Keratinocyte (primary cell): ENCODE results near the gene LENG1. TPM values are rescaled to one million over a fixed set of nuclear protein-coding genes. Genes with fewer than 3 reads are reported as not detected.

Experiments used
- DNase-seq: peaks from one replicate; pipeline ENCODE4 v3.0.0-alpha.2; 2011; ENCODE audit warnings: low read depth, missing footprints, low spot score
- FAIRE-seq: peaks from 2 replicates; lab custom pipeline; 2011; peaks lifted over from hg19 to GRCh38; lab: Jason Lieb, UNC
- H2AFZ ChIP-seq: 2 replicates; pipeline ENCODE4 v1.6.0; 2012; ENCODE audit warnings: low read length, control low read depth, inconsistent platforms; ENCODE audit not compliant: control insufficient read depth
- H3K27ac ChIP-seq: 2 replicates; pipeline ENCODE4 v1.5.1; 2011; ENCODE audit warnings: low read length; ENCODE audit not compliant: control insufficient read depth, insufficient read depth
- H3K27me3 ChIP-seq: 3 replicates; pipeline ENCODE4 v1.6.0; 2011; ENCODE audit warnings: low read length; ENCODE audit not compliant: control insufficient read depth, insufficient read depth; ENCODE audit errors: extremely low read depth
- H3K36me3 ChIP-seq, 2 experiments: 2 replicates in 1 of 2; 3 replicates in 1 of 2; pipeline ENCODE4 v1.5.1; 2011; ENCODE audit warnings: low read length in 2 of 2, mild to moderate bottlenecking in 1 of 2; ENCODE audit not compliant: control insufficient read depth in 2 of 2, insufficient read depth in 2 of 2; ENCODE audit errors: extremely low read depth in 1 of 2
- H3K4me1 ChIP-seq: 3 replicates; pipeline ENCODE4 v1.5.1; 2011; ENCODE audit warnings: low read length; ENCODE audit not compliant: control insufficient read depth, insufficient read depth; ENCODE audit errors: extremely low read depth
- H3K4me2 ChIP-seq: 3 replicates; pipeline ENCODE4 v1.6.0; 2011; ENCODE audit warnings: low read depth, low read length; ENCODE audit not compliant: control insufficient read depth, insufficient read depth; ENCODE audit errors: extremely low read depth
- H3K4me3 ChIP-seq, 3 experiments: fragments of 200-600 bp in 1 of 3; sonication (generic) in 1 of 3; 2 replicates in 2 of 3; 3 replicates in 1 of 3; pipeline ENCODE4 v1.5.1; 2011 to 2016; ENCODE audit warnings: low read length in 3 of 3, mild to moderate bottlenecking in 3 of 3, control low read depth in 2 of 3, inconsistent platforms in 1 of 3, low read depth in 1 of 3, mixed read lengths in 1 of 3, mixed run types in 1 of 3, moderate library complexity in 1 of 3; ENCODE audit not compliant: control insufficient read depth in 2 of 3, insufficient read depth in 2 of 3; ENCODE audit errors: extremely low read depth in 1 of 3
- H3K79me2 ChIP-seq: 2 replicates; pipeline ENCODE4 v1.6.0; 2012; ENCODE audit warnings: low read length; ENCODE audit not compliant: control insufficient read depth, insufficient read depth
- H3K9ac ChIP-seq: 3 replicates; pipeline ENCODE4 v1.6.0; 2011; ENCODE audit warnings: low read length; ENCODE audit not compliant: control insufficient read depth, insufficient read depth; ENCODE audit errors: extremely low read depth
- H3K9me1 ChIP-seq: 3 replicates; pipeline ENCODE4 v1.6.0; 2011; ENCODE audit warnings: low read length; ENCODE audit not compliant: control insufficient read depth, insufficient read depth; ENCODE audit errors: extremely low read depth
- H3K9me3 ChIP-seq: 2 replicates; pipeline ENCODE4 v1.5.1; 2012; ENCODE audit warnings: low read depth, low read length; ENCODE audit not compliant: control insufficient read depth
- H4K20me1 ChIP-seq: 3 replicates; pipeline ENCODE4 v1.6.0; 2011; ENCODE audit warnings: low read length; ENCODE audit not compliant: control insufficient read depth, insufficient read depth; ENCODE audit errors: extremely low read depth
- CTCF ChIP-seq, 3 experiments: IDR thresholded peaks in 1 of 3; conservative IDR thresholded peaks in 1 of 3; optimal IDR thresholded peaks in 1 of 3; 2 replicates in 2 of 3; 3 replicates in 1 of 3; pipeline versions ENCODE3 to v1.5.1; 2011; ENCODE audit warnings: low read length in 3 of 3, mild to moderate bottlenecking in 3 of 3, moderate library complexity in 2 of 3, control low read depth in 1 of 3, inconsistent platforms in 1 of 3; ENCODE audit not compliant: insufficient read depth in 2 of 3; ENCODE audit errors: extremely low read depth in 1 of 3
- EZH2 ChIP-seq: IDR thresholded peaks from one replicate; pipeline ENCODE4 v1.6.1; 2012; ENCODE audit warnings: inconsistent platforms, mild to moderate bottlenecking, low read length, moderate library complexity
- dilution Hi-C: fragments of 300-500 bp; cut with MboI; formaldehyde crosslinking; loops from one replicate; pipeline ENCODE4 v1.7.0; 2020; ENCODE audit warnings: low sequenced_read_pairs; ENCODE audit not compliant: extremely low pct_ligation_motif_present
- polyA plus RNA-seq, 5 experiments: library from polyadenylated mRNA; depleted of rRNA in 3 of 5; stranded (reverse) in 3 of 5; stranded (forward) in 1 of 5; unstranded in 1 of 5; fragments of >200 nt; gene quantifications; 1 replicate in 1 of 5; 2 replicates in 3 of 5; 3 replicates in 1 of 5; pipeline versions ENCODE4 v1.2.1 to v1.2.3, GENCODE V29; 2011 to 2012; ENCODE audit warnings: missing spikeins in 2 of 5, low read depth in 1 of 5, low replicate concordance in 1 of 5

The LENG1 gene
- polyA plus RNA-seq, 1 donor (not counting 4 experiments of a cell fraction or from before 2014, with no cell fraction given) = 3.4 TPM

DNA sequence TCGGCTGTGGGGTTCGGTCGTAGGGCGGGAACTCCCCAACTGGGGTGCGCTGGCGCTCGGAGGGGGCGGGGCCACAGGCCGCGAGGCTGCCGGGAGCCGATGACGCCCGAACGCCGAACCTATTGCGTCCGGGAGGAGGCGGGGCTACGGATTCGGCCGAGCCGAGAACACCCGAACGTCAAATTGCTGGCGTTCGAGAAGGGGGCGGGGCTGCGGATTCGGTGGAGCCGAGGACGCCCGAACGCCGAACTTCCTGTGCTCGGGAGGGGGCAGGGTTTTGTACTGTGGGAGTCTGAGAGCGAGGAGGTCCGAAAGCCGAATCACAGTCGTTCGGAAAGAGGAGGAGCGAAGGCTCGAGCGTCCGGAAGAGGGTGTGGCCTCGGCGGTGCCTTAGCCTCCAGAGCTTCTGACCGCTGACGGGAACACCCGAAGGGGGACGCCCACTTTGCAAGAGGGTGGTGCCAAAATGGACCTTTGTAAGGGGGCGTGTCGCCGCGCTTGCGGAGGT lies 31.0 kb upstream of the LENG1 start:
- Histone ChIP-seq H3K4me2 (peak overlapping the region; percentile 95), H2AFZ (peak overlapping the region; percentile 98), H3K9ac (peak overlapping the region; percentile 99), H3K36me3 (peaks cover 17 to 20% of the 10 kb centered on the region in 2 experiments), H3K9me1 (no peaks in the 10 kb centered on the region), H3K4me1 (peaks cover 15% of the 10 kb centered on the region), H3K4me3 (peak overlapping the region; percentile 68 to 95 (median 88)), H4K20me1 (no peaks in the 10 kb centered on the region), H3K79me2 (peaks cover 45% of the 10 kb centered on the region), H3K27me3 (no peaks in the 10 kb centered on the region), H3K9me3 (no peaks in the 10 kb centered on the region), H3K27ac (peak overlapping the region; percentile 99)
- FAIRE-seq = peak; percentile 80
- TF ChIP-seq CTCF (optimal IDR thresholded peaks at IDR 0.05 in 1 of 3, IDR thresholded peaks at IDR 0.05 in 1 of 3, conservative IDR thresholded peaks at IDR 0.05 in 1 of 3; ENCODE audit: extremely low read depth in 1 of 3, insufficient read depth in 2 of 3, low read length in 3 of 3) = no peak
- no peak for TF ChIP-seq EZH2
- peak; percentile 96 for DNase-seq
- dilution Hi-C loops = no loop called here

DNA sequence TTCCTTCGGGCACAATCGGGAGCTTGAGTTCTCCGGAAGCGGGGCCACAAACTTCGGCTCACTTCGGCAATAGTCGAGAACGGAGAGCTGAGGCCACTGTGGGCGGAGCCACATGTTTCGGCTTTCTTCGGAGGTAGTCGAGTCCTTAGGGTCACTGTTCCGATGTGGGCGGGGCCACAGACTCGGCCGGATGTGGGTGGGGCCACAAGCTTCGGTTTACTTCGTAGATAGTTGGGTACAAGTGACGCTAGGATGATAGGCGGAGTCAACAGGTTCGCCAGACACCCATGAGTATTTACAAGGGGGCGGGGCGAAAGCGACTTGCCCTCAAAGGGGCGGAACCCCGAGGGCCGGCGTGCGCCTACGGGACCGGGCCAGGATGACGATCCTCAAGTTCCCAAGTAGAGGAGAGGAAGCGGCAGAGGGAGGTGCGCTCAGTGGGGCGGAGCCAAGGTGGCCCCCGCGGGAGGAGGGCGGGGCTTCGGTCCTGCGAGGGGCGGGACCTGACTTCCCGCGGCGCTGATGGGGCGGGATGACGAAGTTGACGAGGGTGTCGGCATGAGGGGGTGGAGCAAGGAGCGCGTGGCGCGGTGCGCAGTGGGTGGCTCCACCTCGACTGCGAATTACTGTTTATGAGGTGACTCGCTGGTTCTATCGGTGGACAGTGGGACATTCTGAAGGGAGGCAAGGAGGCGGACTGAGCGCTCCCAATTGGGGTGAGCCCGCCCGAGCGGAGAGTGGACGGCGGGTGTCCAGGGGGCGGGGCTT lies 30.4 kb upstream of the LENG1 start:
- FAIRE-seq = peak; percentile 94
- peak; percentile 100 for DNase-seq
- peak overlapping the region; percentile 99 for H3K9ac ChIP-seq
- peaks cover 15% of the 10 kb centered on the region for H3K4me1 ChIP-seq
- dilution Hi-C loops = no loop called here
- peaks cover 18 to 20% of the 10 kb centered on the region in 2 experiments for H3K36me3 ChIP-seq
- H3K79me2 ChIP-seq = peaks cover 45% of the 10 kb centered on the region
- TF ChIP-seq EZH2 (no peak), CTCF (optimal IDR thresholded peaks at IDR 0.05 in 1 of 3, IDR thresholded peaks at IDR 0.05 in 1 of 3, conservative IDR thresholded peaks at IDR 0.05 in 1 of 3; ENCODE audit: extremely low read depth in 1 of 3, insufficient read depth in 2 of 3, low read length in 3 of 3) (no peak)
- peak overlapping the region; percentile 98 for H2AFZ ChIP-seq
- peak overlapping the region; percentile 66 for H3K4me2 ChIP-seq
- H3K4me3 ChIP-seq = peak overlapping the region; percentile 82 to 95 (median 87)
- H4K20me1 ChIP-seq = no peaks in the 10 kb centered on the region
- H3K27ac ChIP-seq = peak overlapping the region; percentile 99
- H3K27me3 ChIP-seq = no peaks in the 10 kb centered on the region
- no peaks in the 10 kb centered on the region for H3K9me1 ChIP-seq
- no peaks in the 10 kb centered on the region for H3K9me3 ChIP-seq
